GM12874 (cell line): ENCODE results near the gene RAC2.

Source experiments
- TF ChIP-seq, protein P1 (sequence below): IDR thresholded peaks from 2 replicates; pipeline ENCODE4 v1.5.1; 2011; ENCODE audit warnings: low read depth, mild to moderate bottlenecking, control low read depth, low read length, moderate library complexity; ENCODE audit not compliant: insufficient read depth

Gene RAC2

DNA sequence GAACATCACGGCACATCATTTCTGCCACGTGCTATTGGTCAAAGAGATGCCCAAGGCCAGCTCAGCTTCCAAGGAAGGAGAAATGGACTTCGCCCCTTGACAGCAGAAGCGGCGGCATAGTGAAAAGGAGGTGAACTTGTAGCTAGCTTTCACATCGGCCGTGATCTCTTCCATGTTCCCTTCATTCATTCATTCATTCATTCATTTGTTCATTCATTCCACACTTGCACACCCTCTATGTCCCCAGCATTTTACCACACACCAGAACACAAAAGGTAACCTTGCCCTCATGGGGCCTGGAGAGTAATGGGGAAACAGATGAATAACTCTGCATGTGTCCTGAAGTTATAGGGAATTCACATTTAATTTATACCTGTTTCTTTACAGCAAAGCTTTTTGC is 37.1 kb upstream of the RAC2 start:
- TF ChIP-seq, protein P1, sequence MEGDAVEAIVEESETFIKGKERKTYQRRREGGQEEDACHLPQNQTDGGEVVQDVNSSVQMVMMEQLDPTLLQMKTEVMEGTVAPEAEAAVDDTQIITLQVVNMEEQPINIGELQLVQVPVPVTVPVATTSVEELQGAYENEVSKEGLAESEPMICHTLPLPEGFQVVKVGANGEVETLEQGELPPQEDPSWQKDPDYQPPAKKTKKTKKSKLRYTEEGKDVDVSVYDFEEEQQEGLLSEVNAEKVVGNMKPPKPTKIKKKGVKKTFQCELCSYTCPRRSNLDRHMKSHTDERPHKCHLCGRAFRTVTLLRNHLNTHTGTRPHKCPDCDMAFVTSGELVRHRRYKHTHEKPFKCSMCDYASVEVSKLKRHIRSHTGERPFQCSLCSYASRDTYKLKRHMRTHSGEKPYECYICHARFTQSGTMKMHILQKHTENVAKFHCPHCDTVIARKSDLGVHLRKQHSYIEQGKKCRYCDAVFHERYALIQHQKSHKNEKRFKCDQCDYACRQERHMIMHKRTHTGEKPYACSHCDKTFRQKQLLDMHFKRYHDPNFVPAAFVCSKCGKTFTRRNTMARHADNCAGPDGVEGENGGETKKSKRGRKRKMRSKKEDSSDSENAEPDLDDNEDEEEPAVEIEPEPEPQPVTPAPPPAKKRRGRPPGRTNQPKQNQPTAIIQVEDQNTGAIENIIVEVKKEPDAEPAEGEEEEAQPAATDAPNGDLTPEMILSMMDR = no peak

DNA sequence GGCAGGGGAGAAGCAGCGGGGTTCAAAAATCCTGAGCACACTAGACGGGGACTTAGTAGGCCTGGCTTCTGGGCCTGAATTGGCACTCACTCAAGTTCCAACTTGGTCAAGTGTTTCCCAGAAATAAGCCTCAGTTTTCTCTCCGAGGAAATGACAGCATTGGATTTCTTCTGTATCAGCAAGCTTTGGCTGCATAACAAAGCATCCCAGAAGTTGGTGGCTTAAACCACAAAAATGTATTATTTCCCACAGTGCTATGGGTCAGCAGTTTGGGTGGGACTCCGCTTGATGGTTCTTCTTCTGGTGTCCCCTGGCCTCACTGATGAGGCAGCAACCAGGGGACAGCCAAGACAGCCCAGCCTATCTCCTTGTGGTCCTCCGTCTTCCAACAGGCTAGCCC is 36.6 kb upstream of the RAC2 start:
- TF ChIP-seq, protein P1 = no peak

DNA sequence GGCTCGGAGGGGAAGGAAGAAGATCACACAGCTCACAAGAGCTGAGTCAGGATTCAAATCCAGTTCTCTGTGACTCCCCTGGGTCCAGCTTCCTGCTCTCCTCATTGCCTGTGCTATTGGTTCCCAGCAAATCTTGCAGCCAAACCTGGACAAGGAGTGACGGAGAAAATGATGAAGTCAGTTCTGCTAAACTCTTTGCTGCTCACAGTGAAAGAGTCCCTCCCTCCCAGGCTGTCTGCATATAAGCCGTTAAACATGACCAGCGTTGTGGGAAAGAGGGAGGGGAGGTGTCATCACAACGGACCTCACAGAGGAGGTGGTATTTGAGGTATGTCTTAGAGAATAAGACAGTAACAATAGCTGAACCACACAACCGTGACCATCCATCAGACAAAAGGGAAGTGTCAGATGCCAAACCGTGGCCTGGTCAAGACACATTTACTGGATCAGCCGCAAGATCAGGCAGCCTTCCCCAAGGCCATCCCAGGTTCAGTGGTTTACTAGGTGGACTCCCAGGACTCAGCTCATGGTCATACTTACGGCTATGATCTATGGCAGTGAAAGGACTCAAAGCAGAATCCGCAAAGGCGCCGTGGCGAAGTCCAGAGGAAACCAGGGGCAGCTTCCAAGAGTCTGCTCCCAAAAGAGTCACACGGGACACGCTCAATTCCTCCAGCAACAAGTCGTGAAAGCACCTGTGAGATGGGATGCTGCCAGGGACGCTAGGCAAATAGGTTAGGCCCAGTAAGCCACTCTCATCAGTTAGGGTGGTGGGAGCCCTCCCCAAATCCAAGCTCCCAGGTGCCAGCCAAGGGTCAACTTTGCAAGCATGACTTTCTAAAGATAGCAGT is 35.5 kb upstream of the RAC2 start:
- TF ChIP-seq, protein P1 = no peak

DNA sequence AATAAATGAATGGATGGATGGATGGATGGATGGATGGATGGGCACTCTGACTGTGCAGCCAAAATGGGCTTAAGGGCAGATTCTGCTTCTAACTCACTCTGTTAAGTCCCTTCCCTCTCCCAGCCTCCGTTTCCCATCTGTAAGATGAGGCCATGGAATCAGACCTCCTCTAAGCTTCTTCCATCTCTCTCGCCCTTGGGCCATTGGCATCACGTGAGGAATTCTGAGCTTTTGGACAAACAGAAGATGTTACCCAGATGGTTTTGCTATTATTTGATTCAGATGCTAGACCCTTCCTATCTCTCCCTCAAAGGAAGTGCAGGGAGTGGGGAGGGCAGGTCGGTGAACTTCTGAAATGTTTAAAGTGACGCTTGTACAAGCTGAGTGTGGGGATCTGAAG is 34.2 kb upstream of the RAC2 start:
- TF ChIP-seq, protein P1 = no peak

DNA sequence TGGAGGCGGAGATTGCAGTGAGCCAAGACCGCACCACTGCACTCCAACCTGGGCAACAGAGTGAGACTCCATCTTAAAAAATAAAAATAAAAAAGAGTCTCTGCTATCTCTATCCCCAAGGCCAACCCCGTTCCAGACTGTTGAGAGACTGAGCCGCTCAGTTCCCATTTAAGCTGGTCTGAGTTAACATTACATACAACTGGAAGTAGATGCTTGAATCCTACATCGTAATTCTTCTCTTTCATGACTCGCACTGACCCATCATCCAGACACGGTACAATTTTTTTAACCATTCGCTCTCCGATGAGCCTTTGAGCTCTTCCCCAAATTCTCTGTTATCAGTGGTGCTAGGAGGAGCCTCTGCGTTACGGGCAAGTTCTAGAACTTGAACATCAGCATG is 33.3 kb upstream of the RAC2 start:
- TF ChIP-seq, protein P1 = no peak

DNA sequence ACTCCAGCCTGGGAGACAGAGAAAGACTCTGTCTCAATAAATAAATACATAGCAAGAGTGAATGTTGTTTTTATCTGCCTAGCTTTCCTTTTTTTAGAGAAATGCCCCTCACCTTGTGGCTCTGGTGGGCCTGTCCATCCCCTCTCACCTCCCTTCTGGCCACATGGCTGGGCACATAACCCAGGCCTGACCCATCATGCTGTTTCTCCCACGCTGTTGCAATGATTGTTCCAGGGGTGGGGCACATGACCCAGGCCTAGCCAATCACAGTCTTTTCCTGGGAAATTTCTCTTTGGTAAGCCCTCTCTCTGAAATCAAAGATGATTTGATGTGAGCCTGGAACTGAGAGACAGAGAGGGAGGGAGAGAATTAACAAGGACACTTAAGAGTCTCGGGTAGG is 32.7 kb upstream of the RAC2 start:
- TF ChIP-seq, protein P1 = no peak

DNA sequence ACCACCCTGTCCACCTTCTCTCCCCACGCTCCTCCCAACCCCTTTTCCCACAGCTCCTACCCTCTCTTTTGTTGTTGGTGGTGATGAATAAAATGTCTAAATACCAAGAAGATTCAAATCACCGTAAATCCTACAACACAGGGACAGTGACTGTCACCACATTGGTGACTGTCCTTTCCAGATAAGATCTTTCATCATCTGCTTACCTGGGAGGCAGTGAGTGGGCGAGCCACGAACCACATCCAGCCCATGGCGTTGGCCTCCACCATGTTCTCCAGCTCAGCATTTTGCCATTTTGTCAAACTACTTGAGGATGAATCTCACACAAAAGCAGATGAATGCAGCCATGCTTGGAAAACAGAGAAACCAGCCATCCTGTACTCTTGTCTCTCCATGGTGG is 31.6 kb upstream of the RAC2 start:
- TF ChIP-seq, protein P1 = no peak
